Panc1 (cell line): ENCODE measurements around the gene UBE2O.

Source experiments
- CTCF ChIP-seq: fragments of 450-650 bp; IDR thresholded peaks from 2 replicates; pipeline ENCODE4 v1.5.1; 2017; ENCODE audit warnings: mild to moderate bottlenecking
- REST ChIP-seq, 2 experiments: IDR thresholded peaks; 2 replicates each; pipeline ENCODE4 v1.6.1; 2011 to 2012; ENCODE audit warnings: low read depth in 2 of 2, control low read depth in 1 of 2, low read length in 1 of 2, mild to moderate bottlenecking in 1 of 2, moderate library complexity in 1 of 2; ENCODE audit not compliant: insufficient read depth in 1 of 2
- TCF7L2 ChIP-seq: IDR thresholded peaks from 2 replicates; pipeline ENCODE4 v1.6.1; 2011; ENCODE audit warnings: mild to moderate bottlenecking, low read depth, low read length, inconsistent platforms

GRCh38 chr17:76441686-76442340, 11.1 kb downstream of the UBE2O start:
- TF ChIP-seq CTCF (no peak), REST (IDR thresholded peaks at IDR 0.05; ENCODE audit: insufficient read depth in 1 of 2, low read depth in 2 of 2, low read length in 1 of 2) (no peak), TCF7L2 (no peak)
